ENCODE results near the gene SMPD3. TPM values are rescaled to one million over a fixed set of nuclear protein-coding genes. Genes with fewer than 3 reads are reported as not detected.

Gene SMPD3
- total and polyA plus RNA-seq, 5 donors from 2014 or later = 7.1 to 20.3 (median 18.1) TPM

- ATAC-seq (ENCODE audit: low read depth in 2 of 2) (no peak), DNase-seq (no peak)
- H3K4me1 ChIP-seq (ENCODE audit: control insufficient read depth, insufficient read depth, low read length, poor library complexity, severe bottlenecking) = peaks cover 40% of the 10 kb centered on the region
- H3K36me3 ChIP-seq (ENCODE audit: control insufficient read depth, insufficient read depth, low read length) = no peaks in the 10 kb centered on the region
- H3K4me3 Mint-ChIP-seq = peak overlapping the region in 3 of 4 donors; percentile 80 to 89 (median 88)
- no peaks in the 10 kb centered on the region for H3K9me3 ChIP-seq (ENCODE audit: control insufficient read depth in 2 of 2, low read length in 2 of 2)
- H3K4me3 ChIP-seq (ENCODE audit: low read depth, low read length) = peak overlapping the region; percentile 34
- H3K9me3 Mint-ChIP-seq = no peaks in the 10 kb centered on the region
- peaks cover 0 to 65% (median 22%) of the 10 kb centered on the region in 4 donors for H3K4me1 Mint-ChIP-seq
- no peaks in the 10 kb centered on the region for H3K27me3 Mint-ChIP-seq
- H3K36me3 Mint-ChIP-seq = peaks cover 3% of the 10 kb centered on the region
- H3K27ac Mint-ChIP-seq = peak overlapping the region in 2 of 3 donors; percentile 91 to 95
- H3K27me3 ChIP-seq (ENCODE audit: control insufficient read depth, insufficient read depth, low read length) = no peaks in the 10 kb centered on the region
- peak overlapping the region; percentile 65 for H3K27ac ChIP-seq (ENCODE audit: insufficient read depth, low read length, poor library complexity, severe bottlenecking)
These were observed 79.1 kb downstream of the SMPD3 start for GRCh38 chr16:68369168-68369567.

DNA sequence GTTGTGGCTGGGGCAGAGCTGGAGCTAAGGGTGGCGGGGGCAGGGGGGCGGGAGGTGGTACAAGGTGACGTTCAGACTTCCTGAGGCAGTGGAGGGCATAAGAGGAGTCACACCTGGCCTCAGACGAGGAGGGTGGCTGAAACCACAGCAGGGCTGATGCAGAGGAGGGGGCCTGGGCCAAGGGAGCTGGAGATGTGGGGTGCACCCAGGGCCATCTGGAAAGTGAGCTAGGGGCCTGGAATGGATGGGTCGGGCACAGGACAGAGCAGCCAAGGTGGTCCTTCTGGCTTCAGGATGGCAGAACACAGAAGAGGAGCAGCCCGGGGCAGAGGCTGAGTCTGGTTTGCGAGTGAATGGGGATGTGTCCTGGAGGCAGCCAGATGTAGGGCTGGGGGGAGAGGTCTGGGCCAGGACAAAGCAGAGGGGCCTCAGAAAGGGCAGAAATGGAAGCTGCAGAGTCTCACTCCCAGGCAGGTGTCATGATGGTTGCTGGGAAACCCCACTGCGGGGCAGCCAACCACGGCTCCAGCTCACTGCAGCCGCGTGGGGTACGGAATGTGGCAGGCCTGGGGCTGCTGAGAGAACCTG is 79.9 kb downstream of the SMPD3 start:
- DNase-seq (no peak), ATAC-seq (ENCODE audit: low read depth in 2 of 2) (no peak)
- Mint-ChIP-seq H3K4me3 (peak overlapping the region in 3 of 4 donors; percentile 80 to 89 (median 88)), H3K27me3 (no peaks in the 10 kb centered on the region), H3K36me3 (peaks cover 3% of the 10 kb centered on the region), H3K4me1 (peaks cover 0 to 67% (median 23%) of the 10 kb centered on the region in 4 donors), H3K27ac (peak overlapping the region; percentile 87 to 95 (median 91)), H3K9me3 (no peaks in the 10 kb centered on the region)
- no peaks in the 10 kb centered on the region for H3K9me3 ChIP-seq (ENCODE audit: control insufficient read depth in 2 of 2, low read length in 2 of 2)
- no peaks in the 10 kb centered on the region for H3K36me3 ChIP-seq (ENCODE audit: control insufficient read depth, insufficient read depth, low read length)
- peak overlapping the region; percentile 1 for H3K27ac ChIP-seq (ENCODE audit: insufficient read depth, low read length, poor library complexity, severe bottlenecking)
- H3K27me3 ChIP-seq (ENCODE audit: control insufficient read depth, insufficient read depth, low read length) = no peaks in the 10 kb centered on the region
- H3K4me3 ChIP-seq (ENCODE audit: low read depth, low read length) = no peak overlapping the region
- peaks cover 40% of the 10 kb centered on the region for H3K4me1 ChIP-seq (ENCODE audit: control insufficient read depth, insufficient read depth, low read length, poor library complexity, severe bottlenecking)

DNA sequence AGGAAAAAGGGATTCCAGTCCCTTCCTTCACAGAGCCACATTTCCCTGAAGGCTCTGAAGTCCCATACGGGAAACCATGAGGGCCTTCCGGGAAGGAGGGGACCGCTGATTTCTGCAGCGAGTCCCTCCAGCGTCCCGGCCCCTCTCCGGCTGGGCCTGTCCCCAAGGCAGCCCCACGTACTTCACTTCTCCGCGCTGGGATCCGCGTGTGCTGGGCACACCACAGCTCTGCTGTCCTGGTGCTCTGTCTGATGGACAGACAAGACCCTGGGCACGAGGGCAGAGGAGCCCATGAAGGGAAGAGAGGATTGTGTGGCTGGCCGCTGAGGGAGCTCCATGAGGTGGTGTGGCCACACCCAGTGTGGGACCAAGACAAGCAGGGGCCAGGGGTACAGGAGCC is 80.4 kb downstream of the SMPD3 start:
- Histone ChIP-seq H3K4me1 (ENCODE audit: control insufficient read depth, insufficient read depth, low read length, poor library complexity, severe bottlenecking) (peaks cover 40% of the 10 kb centered on the region), H3K27me3 (ENCODE audit: control insufficient read depth, insufficient read depth, low read length) (no peaks in the 10 kb centered on the region), H3K27ac (ENCODE audit: insufficient read depth, low read length, poor library complexity, severe bottlenecking) (peak overlapping the region; percentile 1), H3K4me3 (ENCODE audit: low read depth, low read length) (no peak overlapping the region), H3K36me3 (ENCODE audit: control insufficient read depth, insufficient read depth, low read length) (no peaks in the 10 kb centered on the region), H3K9me3 (ENCODE audit: control insufficient read depth in 2 of 2, low read length in 2 of 2) (no peaks in the 10 kb centered on the region)
- peaks cover 0 to 67% (median 23%) of the 10 kb centered on the region in 4 donors for H3K4me1 Mint-ChIP-seq
- no peak for ATAC-seq (ENCODE audit: low read depth in 2 of 2)
- H3K4me3 Mint-ChIP-seq = peak overlapping the region in 2 of 4 donors; percentile 31 to 84
- no peak for DNase-seq
- no peaks in the 10 kb centered on the region for H3K9me3 Mint-ChIP-seq
- H3K36me3 Mint-ChIP-seq = peaks cover 3% of the 10 kb centered on the region
- H3K27me3 Mint-ChIP-seq = no peaks in the 10 kb centered on the region
- peak overlapping the region in 2 of 3 donors; percentile 67 to 95 for H3K27ac Mint-ChIP-seq

DNA sequence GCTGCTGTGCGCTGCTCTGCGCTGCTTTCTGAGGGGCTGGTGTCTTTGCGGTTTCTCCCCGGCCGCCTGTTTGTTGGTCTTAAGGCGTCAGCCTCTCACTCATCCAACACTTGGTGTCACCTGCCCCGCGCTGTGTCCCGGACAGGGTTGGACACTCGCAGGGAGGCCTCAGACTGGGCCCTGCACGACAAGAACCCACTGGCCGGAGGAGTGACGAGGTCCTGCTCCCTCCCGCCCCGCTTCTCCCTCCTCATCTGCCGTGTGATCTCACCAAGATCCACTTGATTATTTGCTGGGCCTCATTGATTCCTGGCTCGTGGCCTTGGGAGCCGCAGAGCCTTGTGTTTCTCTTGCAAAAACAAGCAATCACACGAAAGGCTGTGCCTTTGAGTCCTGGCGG is 80.9 kb downstream of the SMPD3 start:
- H3K27ac Mint-ChIP-seq = peak overlapping the region in 2 of 3 donors; percentile 67 to 95
- H3K4me1 ChIP-seq (ENCODE audit: control insufficient read depth, insufficient read depth, low read length, poor library complexity, severe bottlenecking) = peaks cover 40% of the 10 kb centered on the region
- no peak for ATAC-seq (ENCODE audit: low read depth in 2 of 2)

GRCh38 chr16:68367030-68367429 is 81.3 kb downstream of the SMPD3 start:
- Mint-ChIP-seq H3K4me1 (peaks cover 0 to 61% (median 23%) of the 10 kb centered on the region in 4 donors), H3K4me3 (peak overlapping the region; percentile 33 to 84 (median 62)), H3K9me3 (no peaks in the 10 kb centered on the region), H3K27ac (peak overlapping the region in 1 of 3 donors; percentile 95), H3K27me3 (no peaks in the 10 kb centered on the region), H3K36me3 (peaks cover 3% of the 10 kb centered on the region)
- Histone ChIP-seq H3K36me3 (ENCODE audit: control insufficient read depth, insufficient read depth, low read length) (no peaks in the 10 kb centered on the region), H3K27ac (ENCODE audit: insufficient read depth, low read length, poor library complexity, severe bottlenecking) (no peak overlapping the region), H3K4me1 (ENCODE audit: control insufficient read depth, insufficient read depth, low read length, poor library complexity, severe bottlenecking) (peaks cover 40% of the 10 kb centered on the region), H3K4me3 (ENCODE audit: low read depth, low read length) (no peak overlapping the region), H3K9me3 (ENCODE audit: control insufficient read depth in 2 of 2, low read length in 2 of 2) (no peaks in the 10 kb centered on the region), H3K27me3 (ENCODE audit: control insufficient read depth, insufficient read depth, low read length) (no peaks in the 10 kb centered on the region)
- no peak for ATAC-seq (ENCODE audit: low read depth in 2 of 2)
- peak in 2 of 3 donors; percentile 43 to 67 for DNase-seq

More for the DNA sequence above, 80.9 kb downstream of the SMPD3 start:
- H3K27me3 ChIP-seq (ENCODE audit: control insufficient read depth, insufficient read depth, low read length) = no peaks in the 10 kb centered on the region
- H3K9me3 ChIP-seq (ENCODE audit: control insufficient read depth in 2 of 2, low read length in 2 of 2) = no peaks in the 10 kb centered on the region
- DNase-seq = no peak
- H3K4me1 Mint-ChIP-seq = peaks cover 0 to 65% (median 23%) of the 10 kb centered on the region in 4 donors
- H3K36me3 Mint-ChIP-seq = peaks cover 3% of the 10 kb centered on the region
- H3K4me3 Mint-ChIP-seq = peak overlapping the region in 3 of 4 donors; percentile 20 to 84 (median 66)
- no peaks in the 10 kb centered on the region for H3K27me3 Mint-ChIP-seq
- no peak overlapping the region for H3K4me3 ChIP-seq (ENCODE audit: low read depth, low read length)
- H3K36me3 ChIP-seq (ENCODE audit: control insufficient read depth, insufficient read depth, low read length) = no peaks in the 10 kb centered on the region
- no peaks in the 10 kb centered on the region for H3K9me3 Mint-ChIP-seq
- no peak overlapping the region for H3K27ac ChIP-seq (ENCODE audit: insufficient read depth, low read length, poor library complexity, severe bottlenecking)

- H3K9me3 Mint-ChIP-seq = no peaks in the 10 kb centered on the region
- Histone ChIP-seq H3K9me3 (ENCODE audit: control insufficient read depth in 2 of 2, low read length in 2 of 2) (no peaks in the 10 kb centered on the region), H3K36me3 (ENCODE audit: control insufficient read depth, insufficient read depth, low read length) (peaks cover under 1% of the 10 kb centered on the region), H3K4me3 (ENCODE audit: low read depth, low read length) (no peak overlapping the region), H3K27ac (ENCODE audit: insufficient read depth, low read length, poor library complexity, severe bottlenecking) (no peak overlapping the region), H3K4me1 (ENCODE audit: control insufficient read depth, insufficient read depth, low read length, poor library complexity, severe bottlenecking) (peaks cover 33% of the 10 kb centered on the region), H3K27me3 (ENCODE audit: control insufficient read depth, insufficient read depth, low read length) (no peaks in the 10 kb centered on the region)
- H3K27ac Mint-ChIP-seq = no peak overlapping the region
- ATAC-seq (ENCODE audit: low read depth in 2 of 2) (no peak), DNase-seq (no peak)
- H3K36me3 Mint-ChIP-seq = peaks cover 3% of the 10 kb centered on the region
- no peak overlapping the region for H3K4me3 Mint-ChIP-seq
- H3K27me3 Mint-ChIP-seq = no peaks in the 10 kb centered on the region
- peaks cover 0 to 57% (median 23%) of the 10 kb centered on the region in 4 donors for H3K4me1 Mint-ChIP-seq
These were observed 82.2 kb downstream of the SMPD3 start for GRCh38 chr16:68366062-68366461.

DNA sequence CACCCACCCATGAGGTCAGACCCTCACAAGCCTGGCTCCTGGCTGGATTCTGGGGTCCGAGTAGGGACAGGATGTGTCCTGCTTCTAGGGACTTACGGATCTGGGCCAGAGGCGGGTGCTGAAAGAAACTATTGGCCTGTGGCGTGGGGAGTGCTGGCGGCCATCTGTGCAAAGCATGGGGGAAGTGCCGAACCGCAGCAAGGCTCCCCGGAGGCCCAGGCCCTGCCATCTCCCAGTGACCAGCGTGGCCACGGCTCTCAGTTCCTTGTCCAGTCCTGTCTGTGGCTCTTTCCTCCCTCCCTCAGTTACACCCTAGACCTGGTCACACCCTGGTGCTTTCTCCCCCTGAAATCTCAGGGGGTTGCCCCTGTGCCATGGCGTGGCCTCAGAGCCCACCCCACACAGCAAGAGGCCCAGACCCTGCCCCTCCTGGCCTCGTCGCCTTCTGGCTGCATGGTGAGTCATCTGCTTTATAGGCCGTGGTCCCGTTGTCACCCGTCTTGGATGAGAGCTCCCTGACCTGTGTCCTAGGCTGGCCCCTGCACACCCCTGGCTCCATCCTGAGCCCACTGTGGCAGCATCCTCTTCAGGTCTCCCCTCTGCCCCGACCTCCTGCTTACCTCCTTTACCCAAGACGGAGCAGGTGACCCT is 83.0 kb downstream of the SMPD3 start:
- peaks cover 3% of the 10 kb centered on the region for H3K36me3 ChIP-seq (ENCODE audit: control insufficient read depth, insufficient read depth, low read length)
- H3K27me3 ChIP-seq (ENCODE audit: control insufficient read depth, insufficient read depth, low read length) = no peaks in the 10 kb centered on the region
- no peaks in the 10 kb centered on the region for H3K9me3 Mint-ChIP-seq
- peaks cover 25% of the 10 kb centered on the region for H3K4me1 ChIP-seq (ENCODE audit: control insufficient read depth, insufficient read depth, low read length, poor library complexity, severe bottlenecking)
- peaks cover 8% of the 10 kb centered on the region for H3K36me3 Mint-ChIP-seq
- ATAC-seq (ENCODE audit: low read depth in 2 of 2) (no peak), DNase-seq (no peak)
- no peak overlapping the region for H3K4me3 Mint-ChIP-seq
- H3K4me1 Mint-ChIP-seq = peaks cover 0 to 53% (median 17%) of the 10 kb centered on the region in 4 donors
- no peak overlapping the region for H3K27ac Mint-ChIP-seq
- no peak overlapping the region for H3K27ac ChIP-seq (ENCODE audit: insufficient read depth, low read length, poor library complexity, severe bottlenecking)
- H3K27me3 Mint-ChIP-seq = no peaks in the 10 kb centered on the region
- no peak overlapping the region for H3K4me3 ChIP-seq (ENCODE audit: low read depth, low read length)
- no peaks in the 10 kb centered on the region for H3K9me3 ChIP-seq (ENCODE audit: control insufficient read depth in 2 of 2, low read length in 2 of 2)

Data from CD4-positive, CD25-positive, alpha-beta regulatory T cell (primary cell).